HepG2 (cell line): Measurements from ENCODE around the gene WNK2. TPM values are rescaled to one million over a fixed set of nuclear protein-coding genes. Genes with fewer than 3 reads are reported as not detected.

Experiments used
- ATAC-seq: fragments of 200-7000 bp; cut with Tn5 transposase; 3 replicates; pipeline ENCODE4 v1.9.1; 2020; ENCODE audit warnings: mild to moderate bottlenecking, moderate library complexity
- BruUV-seq: library from RNA; stranded (reverse); fragments of 400-500 nt; replicated peaks from 2 replicates; lab custom pipeline; 2021; lab: Mats Ljungman, UMichigan
- CTCF ChIA-PET: fragments of 300-600 bp; formaldehyde crosslinking; extraction: SDS; loops from one replicate; lab custom pipeline; 2021; ENCODE audit warnings: low total read pairs, inconsistent platforms, low intra/inter-chr PET ratio; lab: Yijun Ruan, JAX
- POLR2A ChIA-PET: fragments of 350-600 bp; sonication (Branson Sonifier 250); formaldehyde crosslinking; loops from one replicate; lab custom pipeline; 2020; ENCODE audit warnings: antibody characterized with exemption, inconsistent platforms; lab: Yijun Ruan, JAX
- DNase-seq: peaks from one replicate; pipeline ENCODE4 v3.0.0-alpha.2; 2015; ENCODE audit warnings: low spot score
- FAIRE-seq: peaks from 3 replicates; lab custom pipeline; 2011; peaks lifted over from hg19 to GRCh38; lab: Jason Lieb, UNC
- H2AFZ ChIP-seq: one replicate; pipeline ENCODE4 v1.6.1; 2011; ENCODE audit warnings: low read length, inconsistent platforms
- H3K27ac ChIP-seq: fragments of 300-600 bp; 3 replicates; pipeline ENCODE4 v1.8.0; 2011; ENCODE audit warnings: mixed run types, mild to moderate bottlenecking, mixed read lengths, low read length, inconsistent platforms; ENCODE audit not compliant: insufficient read depth; ENCODE audit errors: extremely low read length
- H3K27me3 ChIP-seq, 2 experiments: fragments of 200-600 bp in 1 of 2; 2 replicates in 1 of 2; 3 replicates in 1 of 2; pipeline versions ENCODE4 v1.6.0 to v1.8.0; 2011; ENCODE audit warnings: low read length in 2 of 2, mild to moderate bottlenecking in 2 of 2, moderate library complexity in 2 of 2, inconsistent platforms in 1 of 2; ENCODE audit not compliant: insufficient read depth in 2 of 2, control insufficient read depth in 1 of 2
- H3K36me3 ChIP-seq, 2 experiments: fragments of 200-600 bp in 1 of 2; replicated peaks in 1 of 2; 2 replicates in 1 of 2; 3 replicates in 1 of 2; pipeline versions ENCODE4 v1.5.1 to v1.8.0; 2011; ENCODE audit warnings: low read length in 2 of 2, inconsistent platforms in 1 of 2; ENCODE audit not compliant: insufficient read depth in 2 of 2, control insufficient read depth in 1 of 2
- H3K4me1 ChIP-seq: 2 replicates; pipeline ENCODE4 v1.5.1; 2012; ENCODE audit warnings: low read length, inconsistent platforms; ENCODE audit not compliant: insufficient read depth
- H3K4me2 ChIP-seq: 2 replicates; pipeline ENCODE4 v1.6.0; 2011; ENCODE audit warnings: low read depth, low read length, inconsistent platforms
- H3K4me3 ChIP-seq, 3 experiments: fragments of 200-600 bp in 1 of 3; sonication (generic), shearing (Covaris generic) in 1 of 3; replicated peaks in 1 of 3; 2 replicates each; pipeline ENCODE4 v1.5.1; 2011 to 2016; ENCODE audit warnings: low read length in 3 of 3, inconsistent platforms in 2 of 3, low read depth in 2 of 3, mild to moderate bottlenecking in 2 of 3, control low read depth in 1 of 3, mixed read lengths in 1 of 3; ENCODE audit not compliant: insufficient read depth in 1 of 3
- H3K79me2 ChIP-seq: one replicate; pipeline ENCODE4 v1.6.1; 2011; ENCODE audit warnings: low read length, inconsistent platforms; ENCODE audit not compliant: insufficient read depth
- H3K9ac ChIP-seq: 2 replicates; pipeline ENCODE4 v1.6.0; 2011; ENCODE audit warnings: mild to moderate bottlenecking, low read depth, low read length, inconsistent platforms; ENCODE audit not compliant: insufficient read depth
- H3K9me3 ChIP-seq: 2 replicates; pipeline ENCODE4 v1.5.1; 2012; ENCODE audit warnings: mild to moderate bottlenecking, low read length
- H4K20me1 ChIP-seq: 2 replicates; pipeline ENCODE4 v1.6.0; 2011; ENCODE audit warnings: inconsistent platforms, mild to moderate bottlenecking, low read length, moderate library complexity; ENCODE audit not compliant: insufficient read depth
- BCL3 ChIP-seq: sonication (generic); formaldehyde crosslinking; IDR thresholded peaks from 2 replicates; pipeline ENCODE4 v1.5.1; 2020; ENCODE audit warnings: mild to moderate bottlenecking, missing genetic modification reagents, moderate library complexity
- CHD2 ChIP-seq: IDR thresholded peaks from 2 replicates; pipeline ENCODE4 v1.6.1; 2011; ENCODE audit warnings: low read depth, low read length, improper control_type of control experiment
- ETV5 ChIP-seq: IDR thresholded peaks from 2 replicates; pipeline ENCODE4 v1.6.1; 2018; ENCODE audit warnings: missing biosample characterization, missing genetic modification reagents, inconsistent platforms, borderline replicate concordance
- PPARG ChIP-seq: conservative IDR thresholded peaks from 2 replicates; pipeline ENCODE4 v1.6.1; 2016; ENCODE audit warnings: missing biosample characterization, missing genetic modification reagents
- RBM22 ChIP-seq: fragments of 200-400 bp; formaldehyde crosslinking; optimal IDR thresholded peaks from 2 replicates; pipeline ENCODE3; 2017; ENCODE audit warnings: mild to moderate bottlenecking, low read length, moderate library complexity
- ZNF326 ChIP-seq: sonication (generic); formaldehyde crosslinking; IDR thresholded peaks from 2 replicates; pipeline ENCODE4 v1.4.0; 2020; ENCODE audit warnings: missing genetic modification reagents, borderline replicate concordance
- ZNF333 ChIP-seq: sonication (generic); formaldehyde crosslinking; IDR thresholded peaks from 2 replicates; pipeline ENCODE4 v1.4.0; 2020; ENCODE audit warnings: mild to moderate bottlenecking, missing genetic modification reagents, borderline replicate concordance
- ZNF431 ChIP-seq: sonication (generic); formaldehyde crosslinking; IDR thresholded peaks from 2 replicates; pipeline ENCODE4 v1.9.0; 2022; ENCODE audit warnings: missing genetic modification reagents, low read depth, mild to moderate bottlenecking, borderline replicate concordance
- ZNF773 ChIP-seq: sonication (generic); formaldehyde crosslinking; IDR thresholded peaks from 2 replicates; pipeline ENCODE4 v1.4.0; 2020; ENCODE audit warnings: missing genetic modification reagents, borderline replicate concordance
- WGBS: methylation state at CpG from one replicate; pipeline ENCODE4 v1.1.6; 2017; ENCODE audit warnings: low lambda C conversion rate; 5-methylcytosine and 5-hydroxymethylcytosine counted together
- in situ Hi-C: cut with HindIII; loops from 2 replicates; pipeline ENCODE4 v1.10.0; 2017; ENCODE audit warnings: low pct_unique_long_range_greater_than_20kb; ENCODE audit not compliant: extremely low pct_ligation_motif_present
- intact Hi-C: fragments of 100-400 bp; cut with micrococcal nuclease; formaldehyde crosslinking; loops from one replicate; pipeline ENCODE4 v1.10.0; 2022; ENCODE audit not compliant: unreplicated experiment
- polyA plus RNA-seq, 8 experiments: library from polyadenylated mRNA; depleted of rRNA in 3 of 8; stranded (reverse) in 7 of 8; unstranded in 1 of 8; fragments of >200 nt; fragmentation: Illumina TruSeq in 4 of 8; extraction: Trizol in 4 of 8; gene quantifications; 2 replicates each; pipeline versions ENCODE4 v1.2.1 to v1.2.3, GENCODE V29; 2011 to 2016; ENCODE audit warnings: low read depth in 4 of 8, missing spikeins in 1 of 8, mixed read lengths in 1 of 8; ENCODE audit not compliant: insufficient read depth in 1 of 8
- total RNA-seq, 5 experiments: library from RNA; depleted of rRNA; stranded (reverse); fragments of >200 nt; fragmentation: Illumina TruSeq; extraction: Trizol; gene quantifications; 2 replicates each; pipeline ENCODE4 v1.2.3, GENCODE V29; 2016; ENCODE audit warnings: low read depth in 1 of 5

WNK2 gene
- total and polyA plus RNA-seq, 2 of the 13 experiments (the other 11 are each of a cell fraction or from before 2014, with no cell fraction given): 10.5 to 12.0 TPM

GRCh38 chr9:93254806-93255493 lies 71.0 kb downstream of the WNK2 start:
- 100% methylated on average over 3 of the region's 7 CpGs for WGBS
- Histone ChIP-seq H3K27ac (no peak overlapping the region), H3K4me1 (0 out of 2 replicates have a peak, but pooled peaks cover 8% of the 10 kb centered on the region), H3K79me2 (no peaks in the 10 kb centered on the region), H3K9me3 (no peaks in the 10 kb centered on the region), H3K36me3 (peaks cover 10 to 55% of the 10 kb centered on the region in 2 experiments), H2AFZ (no peak overlapping the region), H3K4me3 (no peak overlapping the region), H3K27me3 (no peaks in the 10 kb centered on the region; a peak in 1 of 5 replicates), H3K4me2 (no peak overlapping the region), H4K20me1 (no peaks in the 10 kb centered on the region), H3K9ac (no peak overlapping the region)
- ChIA-PET POLR2A (no interaction called here), CTCF (no interaction called here)
- no TSS peak for BruUV-seq
- no peak for FAIRE-seq
- TF ChIP-seq ZNF333 (no peak), BCL3 (CRISPR knock-in tag) (no peak), RBM22 (peak; percentile 26), CHD2 (no peak), PPARG (no peak), ZNF431 (no peak)
- DNase-seq: no peak
- intact Hi-C loops (no loop called here), in situ Hi-C loops (loop anchor here (10.0 kb wide), 1 partner anchor 50 kb away; no protein-coding TSS in a partner anchor)
- no peak for ATAC-seq

- 94% methylated on average over 7 of the region's 7 CpGs for WGBS
- H3K9me3 ChIP-seq: no peaks in the 10 kb centered on the region
- no peak overlapping the region for H3K27ac ChIP-seq
- ATAC-seq (no peak), DNase-seq (no peak), FAIRE-seq (no peak)
- no peaks in the 10 kb centered on the region for H3K79me2 ChIP-seq
- no peak overlapping the region for H3K4me3 ChIP-seq
- H4K20me1 ChIP-seq: no peaks in the 10 kb centered on the region
- TF ChIP-seq ETV5 (CRISPR knock-in tag) (no peak), ZNF773 (CRISPR knock-in tag) (no peak), ZNF326 (CRISPR knock-in tag) (no peak)
- H3K27me3 ChIP-seq: no peaks in the 10 kb centered on the region; a peak in 1 of 5 replicates
- POLR2A ChIA-PET: no interaction called here
- H2AFZ ChIP-seq: no peak overlapping the region
- H3K9ac ChIP-seq: no peak overlapping the region
- H3K36me3 ChIP-seq: peaks cover 10 to 50% of the 10 kb centered on the region in 2 experiments
- 0 out of 2 replicates have a peak, but pooled peaks cover 3% of the 10 kb centered on the region for H3K4me1 ChIP-seq
- in situ Hi-C loops (loop anchor here (10.0 kb wide), 1 partner anchor 49 kb away; no protein-coding TSS in a partner anchor), intact Hi-C loops (no loop called here)
- CTCF ChIA-PET: no interaction called here
- H3K4me2 ChIP-seq: no peak overlapping the region
- BruUV-seq: no TSS peak
Measured at GRCh38 chr9:93255494-93255867, 71.5 kb downstream of the WNK2 start.
